ENCODE data around the gene MYH9. TPM values are rescaled to one million over a fixed set of nuclear protein-coding genes. Genes with fewer than 3 reads are reported as not detected.

Gene MYH9
- total and polyA plus RNA-seq, 2 experiments from 2014 or later, result 58.4 to 233 TPM

- no peak for TF ChIP-seq REST (IDR thresholded peaks at IDR 0.05; ENCODE audit: unreplicated experiment)
- TF ChIP-seq, protein P1, sequence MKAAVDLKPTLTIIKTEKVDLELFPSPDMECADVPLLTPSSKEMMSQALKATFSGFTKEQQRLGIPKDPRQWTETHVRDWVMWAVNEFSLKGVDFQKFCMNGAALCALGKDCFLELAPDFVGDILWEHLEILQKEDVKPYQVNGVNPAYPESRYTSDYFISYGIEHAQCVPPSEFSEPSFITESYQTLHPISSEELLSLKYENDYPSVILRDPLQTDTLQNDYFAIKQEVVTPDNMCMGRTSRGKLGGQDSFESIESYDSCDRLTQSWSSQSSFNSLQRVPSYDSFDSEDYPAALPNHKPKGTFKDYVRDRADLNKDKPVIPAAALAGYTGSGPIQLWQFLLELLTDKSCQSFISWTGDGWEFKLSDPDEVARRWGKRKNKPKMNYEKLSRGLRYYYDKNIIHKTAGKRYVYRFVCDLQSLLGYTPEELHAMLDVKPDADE (IDR thresholded peaks at IDR 0.05), result no peak
- no peak for TF ChIP-seq CTCF (conservative IDR thresholded peaks at IDR 0.05; ENCODE audit: low read depth in 2 of 2)
Observed at GRCh38 chr22:36322602-36322915, 65.2 kb downstream of the MYH9 start (continued).

GRCh38 chr22:36321797-36322601 lies 65.8 kb downstream of the MYH9 start:
- 0 out of 2 replicates have a peak overlapping the region, but pooled peaks have one; percentile 19 for H3K27ac ChIP-seq (ENCODE audit: low read depth)
- no peak for ATAC-seq
- H3K4me3 Mint-ChIP-seq, result no peak overlapping the region
- H3K27me3 Mint-ChIP-seq (ENCODE audit: insufficient read depth, low read depth, poor library complexity), result peaks cover 7% of the 10 kb centered on the region
- no peaks in the 10 kb centered on the region for H3K27me3 ChIP-seq (ENCODE audit: insufficient read depth)
- peaks cover 15% of the 10 kb centered on the region for H4K20me1 ChIP-seq (replicated peaks; ENCODE audit: insufficient read depth)
- H3K4me1 Mint-ChIP-seq, result peaks cover 2% of the 10 kb centered on the region; the same call in 2 of the 3 replicates
- H3K36me3 ChIP-seq (ENCODE audit: insufficient read depth), result peaks cover 46% of the 10 kb centered on the region
- H3K9me3 Mint-ChIP-seq, result no peaks in the 10 kb centered on the region
- no peak for DNase-seq (ENCODE audit: low spot score)
- H3K36me3 Mint-ChIP-seq (ENCODE audit: low read depth), result peaks cover 84% of the 10 kb centered on the region
- H3K4me2 ChIP-seq, result no peak overlapping the region
- H3K27ac Mint-ChIP-seq, result peak overlapping the region; percentile 70; the same call in 1 of the 2 replicates
- H3K79me2 ChIP-seq (replicated peaks; ENCODE audit: insufficient read depth), result peaks cover 7% of the 10 kb centered on the region; the same call in 1 of the 2 replicates
- H2AFZ ChIP-seq, result no peak overlapping the region
- H3F3A ChIP-seq (replicated peaks; ENCODE audit: low read depth), result 0 out of 2 replicates have a peak, but pooled peaks cover 3% of the 10 kb centered on the region
- no peak overlapping the region for H3K4me3 ChIP-seq
- H3K4me1 ChIP-seq (ENCODE audit: insufficient read depth), result no peaks in the 10 kb centered on the region
- H3K9me2 ChIP-seq (ENCODE audit: insufficient read depth), result no peaks in the 10 kb centered on the region
- TF ChIP-seq REST (IDR thresholded peaks at IDR 0.05; ENCODE audit: unreplicated experiment), result no peak
- no peak for TF ChIP-seq POLR2AphosphoS5 (IDR thresholded peaks at IDR 0.05; ENCODE audit: low read depth)
- TF ChIP-seq EZH2phosphoT487 (IDR thresholded peaks at IDR 0.05; ENCODE audit: unreplicated experiment), result no peak
- no peak for TF ChIP-seq EZH2 (IDR thresholded peaks at IDR 0.05; ENCODE audit: low read depth, unreplicated experiment)
- no peak for TF ChIP-seq JUNB (IDR thresholded peaks at IDR 0.05; ENCODE audit: unreplicated experiment)
- TF ChIP-seq NANOG (IDR thresholded peaks at IDR 0.05; ENCODE audit: borderline replicate concordance), result no peak
- no peak for TF ChIP-seq STAT1 (IDR thresholded peaks at IDR 0.05; ENCODE audit: unreplicated experiment)
- TF ChIP-seq CREB1 (CRISPR knock-in tag; IDR thresholded peaks at IDR 0.05; ENCODE audit: low read depth), result no peak
